GM12872 (cell line): Measurements from ENCODE around the gene FASN.

ENCODE experiments used
- TF ChIP-seq, protein P1 (sequence below): IDR thresholded peaks from 3 replicates; pipeline ENCODE4 v1.5.1; 2011; ENCODE audit warnings: low read depth, mild to moderate bottlenecking, low read length, moderate library complexity; ENCODE audit not compliant: insufficient read depth

Gene FASN

DNA sequence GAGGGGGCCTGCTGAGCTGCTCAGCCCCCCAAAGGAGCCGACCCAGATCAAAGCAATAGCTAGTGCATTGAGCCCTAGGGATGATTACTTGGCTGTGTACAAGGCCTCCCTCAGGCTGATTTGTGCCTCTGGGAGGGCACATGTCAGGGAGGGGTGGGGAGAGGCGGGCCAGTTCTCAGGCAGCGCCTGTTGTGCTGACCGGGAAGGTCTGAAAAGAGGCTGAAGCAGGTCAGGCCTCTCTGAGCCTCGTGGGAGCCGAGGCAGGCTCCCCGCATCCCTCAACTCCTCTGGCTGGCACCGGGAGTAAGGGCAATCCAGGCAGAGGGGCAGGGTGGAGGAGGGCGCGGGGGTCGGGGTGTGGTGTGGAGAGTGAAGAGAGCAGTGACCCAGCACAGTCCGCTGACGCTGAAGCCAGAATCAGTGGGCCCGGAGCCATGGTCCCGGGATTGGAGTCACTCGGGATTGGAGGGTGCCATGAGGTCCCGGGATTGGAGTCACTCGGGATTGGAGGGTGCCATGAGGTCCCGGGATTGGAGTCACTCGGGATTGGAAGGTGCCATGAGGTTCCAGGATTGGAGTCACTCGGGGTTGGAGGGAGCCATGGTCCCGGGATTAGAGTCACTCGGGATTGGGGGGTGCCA lies 63.5 kb downstream of the FASN start:
- TF ChIP-seq, protein P1, sequence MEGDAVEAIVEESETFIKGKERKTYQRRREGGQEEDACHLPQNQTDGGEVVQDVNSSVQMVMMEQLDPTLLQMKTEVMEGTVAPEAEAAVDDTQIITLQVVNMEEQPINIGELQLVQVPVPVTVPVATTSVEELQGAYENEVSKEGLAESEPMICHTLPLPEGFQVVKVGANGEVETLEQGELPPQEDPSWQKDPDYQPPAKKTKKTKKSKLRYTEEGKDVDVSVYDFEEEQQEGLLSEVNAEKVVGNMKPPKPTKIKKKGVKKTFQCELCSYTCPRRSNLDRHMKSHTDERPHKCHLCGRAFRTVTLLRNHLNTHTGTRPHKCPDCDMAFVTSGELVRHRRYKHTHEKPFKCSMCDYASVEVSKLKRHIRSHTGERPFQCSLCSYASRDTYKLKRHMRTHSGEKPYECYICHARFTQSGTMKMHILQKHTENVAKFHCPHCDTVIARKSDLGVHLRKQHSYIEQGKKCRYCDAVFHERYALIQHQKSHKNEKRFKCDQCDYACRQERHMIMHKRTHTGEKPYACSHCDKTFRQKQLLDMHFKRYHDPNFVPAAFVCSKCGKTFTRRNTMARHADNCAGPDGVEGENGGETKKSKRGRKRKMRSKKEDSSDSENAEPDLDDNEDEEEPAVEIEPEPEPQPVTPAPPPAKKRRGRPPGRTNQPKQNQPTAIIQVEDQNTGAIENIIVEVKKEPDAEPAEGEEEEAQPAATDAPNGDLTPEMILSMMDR = no peak

DNA sequence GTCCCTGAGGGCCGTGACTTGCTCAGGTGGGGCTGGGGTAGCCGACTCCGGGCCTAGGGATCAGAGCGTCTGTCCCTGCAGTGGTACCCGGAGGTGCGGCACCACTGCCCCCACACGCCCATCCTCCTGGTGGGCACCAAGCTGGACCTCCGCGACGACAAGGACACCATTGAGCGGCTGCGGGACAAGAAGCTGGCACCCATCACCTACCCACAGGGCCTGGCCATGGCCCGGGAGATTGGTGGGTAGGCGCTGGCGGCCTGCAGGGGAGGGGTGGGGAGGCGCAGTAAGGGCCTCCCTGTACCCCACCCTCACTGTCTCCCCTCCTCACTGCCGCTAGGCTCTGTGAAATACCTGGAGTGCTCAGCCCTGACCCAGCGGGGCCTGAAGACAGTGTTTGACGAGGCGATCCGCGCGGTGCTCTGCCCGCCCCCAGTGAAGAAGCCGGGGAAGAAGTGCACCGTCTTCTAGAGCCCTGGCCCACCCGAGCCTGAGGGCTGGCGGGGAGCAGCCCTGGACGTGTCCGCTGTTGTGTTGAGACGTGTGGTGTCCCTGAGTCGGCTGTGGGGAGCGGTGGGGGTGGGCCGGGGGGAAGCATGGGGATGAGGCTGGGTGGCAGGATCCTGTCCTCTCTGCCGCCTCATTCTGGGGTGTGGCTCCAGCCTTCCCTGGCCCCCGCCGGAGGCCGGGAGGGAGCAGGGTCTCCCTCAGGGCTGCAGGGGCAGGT lies 64.5 kb downstream of the FASN start:
- TF ChIP-seq, protein P1 = no peak

DNA sequence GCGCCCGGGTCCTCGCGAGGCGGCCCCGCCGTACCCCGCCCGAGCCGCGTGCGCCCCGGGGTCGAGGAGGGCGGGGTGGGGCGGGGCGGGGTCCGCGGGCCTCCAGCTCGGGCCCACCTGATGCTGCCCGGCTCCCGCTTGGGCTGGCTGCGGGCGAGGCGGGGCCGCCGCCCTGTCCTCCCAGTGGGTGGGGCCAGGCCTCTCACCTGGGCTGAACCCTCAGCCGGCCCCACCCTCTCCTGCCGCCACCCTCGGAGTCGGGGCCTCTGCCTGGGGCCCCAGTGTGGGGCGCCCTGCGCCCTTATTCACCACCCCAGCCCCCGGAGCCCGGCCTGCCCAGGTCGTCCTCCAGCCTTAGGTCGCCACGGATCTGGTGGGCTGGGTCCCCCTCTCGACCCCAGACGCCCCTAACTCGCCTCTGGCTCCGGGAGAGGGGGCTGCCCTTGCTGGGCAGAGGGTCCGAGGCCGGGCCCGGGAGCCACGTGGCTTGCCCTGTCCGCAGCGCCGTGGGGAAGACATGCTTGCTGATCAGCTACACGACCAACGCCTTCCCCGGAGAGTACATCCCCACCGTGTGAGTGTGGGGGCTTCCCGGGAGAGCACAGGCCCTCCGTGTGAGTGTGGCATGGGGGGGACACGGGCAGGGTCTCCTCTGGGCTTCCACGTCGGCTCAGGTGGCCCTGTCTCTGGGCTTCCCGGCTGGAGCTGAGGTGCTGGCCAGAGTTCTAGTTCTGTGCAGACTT lies 66.0 kb downstream of the FASN start:
- TF ChIP-seq, protein P1 = no peak

DNA sequence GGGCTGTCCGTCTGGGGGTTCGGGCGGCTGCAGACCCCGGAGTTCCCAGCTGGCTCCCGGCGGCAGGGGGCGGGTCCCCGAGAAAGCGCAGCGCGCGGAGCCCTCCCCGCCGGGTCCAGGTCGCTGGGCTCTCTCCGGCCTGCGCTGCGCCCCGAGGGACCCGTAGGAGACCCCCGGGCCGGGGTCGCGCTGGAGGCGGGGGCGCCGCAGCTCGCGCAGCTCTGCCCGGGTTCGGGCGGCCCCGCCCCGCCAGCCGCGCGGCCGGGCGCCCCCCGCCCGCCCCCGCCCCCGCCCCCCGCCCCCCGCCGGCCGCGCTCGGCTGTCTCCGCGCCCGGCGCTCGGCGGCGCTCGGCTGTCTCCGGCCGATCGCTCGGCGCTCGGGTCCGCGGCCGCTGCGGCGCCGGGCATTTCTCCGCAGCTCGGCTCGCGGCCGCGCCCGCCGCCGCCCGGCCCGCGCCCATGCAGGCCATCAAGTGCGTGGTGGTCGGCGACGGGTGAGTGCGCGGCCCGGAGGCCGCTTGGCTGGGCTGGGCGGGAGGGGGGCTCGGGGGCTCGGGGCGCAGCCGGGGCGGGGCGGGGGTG lies 66.6 kb downstream of the FASN start, which contains the start of gene RAC3:
RAC3 (plus strand) TSS at position 376 of the 582 bp plus-strand sequence; CDS start at position 460, 84 bp downstream.
- TF ChIP-seq, protein P1 = no peak

DNA sequence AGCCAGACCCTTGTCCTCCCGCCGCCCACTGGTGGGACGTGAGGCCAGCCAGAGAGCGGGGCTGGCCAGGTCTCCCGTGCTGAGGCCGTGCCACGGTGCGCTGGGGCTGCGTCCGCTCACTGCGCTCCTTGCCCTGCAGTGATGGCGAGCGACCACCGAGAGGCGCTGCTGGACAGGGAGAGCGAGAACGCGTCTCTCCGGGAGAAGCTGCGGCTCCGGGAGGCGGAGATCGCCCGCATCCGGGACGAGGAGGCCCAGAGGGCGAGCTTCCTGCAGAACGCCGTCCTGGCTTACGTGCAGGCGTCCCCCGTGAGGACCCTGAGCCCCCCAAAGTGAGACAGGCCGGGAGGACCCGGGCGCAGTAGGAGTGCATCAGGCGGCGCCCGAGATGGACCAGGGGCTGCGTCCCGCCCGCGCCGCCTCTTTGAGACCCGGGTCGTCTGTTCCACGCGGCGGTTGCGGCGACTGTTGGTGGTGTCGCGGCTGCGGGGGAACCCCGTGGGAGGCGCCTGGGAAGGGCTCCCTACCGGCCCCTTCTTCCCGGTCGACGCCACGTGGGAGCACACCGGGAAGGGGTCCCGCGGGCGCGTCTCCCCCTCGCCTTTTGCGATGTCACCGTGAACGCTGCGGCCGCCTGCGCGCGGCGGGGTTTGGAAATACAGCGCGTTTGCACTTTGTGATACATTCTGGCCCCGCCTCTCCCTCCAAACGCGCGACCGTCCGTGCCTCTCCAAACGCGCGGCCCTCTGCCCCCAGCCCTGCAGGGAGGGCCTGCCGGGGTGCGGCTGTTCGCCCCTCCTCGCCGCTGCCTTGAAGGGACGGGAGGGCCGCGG lies 67.3 kb downstream of the FASN start:
- TF ChIP-seq, protein P1 = peak; percentile 83

DNA sequence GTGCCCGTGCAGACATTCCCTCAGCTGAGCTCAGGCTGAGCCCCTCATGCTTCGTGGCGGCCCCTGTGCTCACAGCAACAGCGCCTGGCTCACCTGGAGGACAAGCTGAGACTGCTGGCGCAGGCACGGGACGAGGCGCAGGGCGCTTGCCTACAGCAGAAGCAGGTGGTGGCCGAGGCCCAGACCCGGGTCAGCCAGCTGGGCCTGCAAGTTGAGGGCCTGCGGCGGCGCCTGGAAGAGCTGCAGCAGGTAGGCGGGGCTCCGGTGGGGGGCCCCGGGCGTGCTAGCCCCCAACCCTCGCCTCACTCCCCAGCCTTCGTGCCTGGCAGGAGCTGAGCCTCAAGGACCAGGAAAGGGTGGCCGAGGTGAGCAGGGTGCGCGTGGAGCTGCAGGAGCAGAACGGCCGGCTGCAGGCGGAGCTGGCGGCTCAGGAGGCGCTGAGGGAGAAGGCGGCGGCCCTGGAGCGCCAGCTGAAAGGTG lies 68.0 kb downstream of the FASN start:
- TF ChIP-seq, protein P1 = no peak
